ENCODE data around the gene SMAD3.

Gene SMAD3

DNA sequence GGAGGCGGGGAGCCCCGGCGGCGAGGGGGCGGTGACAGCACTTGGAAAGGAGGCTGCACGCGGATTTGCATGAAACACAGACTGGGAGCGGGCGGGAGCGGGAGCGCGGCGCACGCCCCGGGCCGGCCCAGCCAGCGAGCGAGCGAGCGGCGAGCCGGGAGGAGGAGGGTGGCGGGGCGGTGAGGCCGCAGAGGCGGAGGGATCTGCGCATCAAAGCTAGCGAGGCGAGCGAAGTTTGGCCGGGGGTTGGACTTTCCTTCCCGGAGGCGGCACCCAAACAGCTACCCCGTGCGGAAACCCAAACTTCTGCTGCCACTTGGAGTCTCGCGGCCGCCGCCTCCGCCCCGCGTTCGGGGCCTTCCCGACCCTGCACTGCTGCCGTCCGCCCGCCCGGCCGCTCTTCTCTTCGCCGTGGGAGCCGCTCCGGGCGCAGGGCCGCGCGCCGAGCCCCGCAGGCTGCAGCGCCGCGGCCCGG is at the start of gene SMAD3:
TSS of gene SMAD3 (plus strand) at position 72 of the 475 bp plus-strand sequence. CDS start 553 bp downstream, outside the sequence.
- TF ChIP-seq CTCF (IDR thresholded peaks at IDR 0.05; ENCODE audit: insufficient read depth, low read length, poor library complexity, severe bottlenecking), result peak; percentile 5
- no peaks in the 10 kb centered on the region; the same call in 1 of the 2 replicates for H3K27me3 ChIP-seq (replicated peaks; ENCODE audit: control insufficient read depth, insufficient read depth, low read length)
- peak; percentile 85 for DNase-seq (ENCODE audit: extremely low read depth, insufficient read length)
- H3K4me3 ChIP-seq (replicated peaks; ENCODE audit: low read depth, low read length), result peak within 1 kb of the TSS; percentile 89
- no peaks in the 10 kb centered on the region; the same call in 1 of the 2 replicates for H3K36me3 ChIP-seq (ENCODE audit: control insufficient read depth, insufficient read depth, low read length)

GRCh38 chr15:67017311-67017710 is 48.1 kb upstream of the SMAD3 start:
- TF ChIP-seq CTCF (IDR thresholded peaks at IDR 0.05; ENCODE audit: insufficient read depth, low read length, poor library complexity, severe bottlenecking), result no peak
- H3K4me3 ChIP-seq (replicated peaks; ENCODE audit: low read depth, low read length), result no peak overlapping the region
- no peak for DNase-seq (ENCODE audit: extremely low read depth, insufficient read length)
- no peaks in the 10 kb centered on the region; the same call in 1 of the 2 replicates for H3K27me3 ChIP-seq (replicated peaks; ENCODE audit: control insufficient read depth, insufficient read depth, low read length)
- H3K36me3 ChIP-seq (ENCODE audit: control insufficient read depth, insufficient read depth, low read length), result no peaks in the 10 kb centered on the region

GRCh38 chr15:67018026-67018425 is 47.4 kb upstream of the SMAD3 start:
- no peak for DNase-seq (ENCODE audit: extremely low read depth, insufficient read length)
- H3K4me3 ChIP-seq (replicated peaks; ENCODE audit: low read depth, low read length), result no peak overlapping the region
- no peaks in the 10 kb centered on the region; the same call in 1 of the 2 replicates for H3K27me3 ChIP-seq (replicated peaks; ENCODE audit: control insufficient read depth, insufficient read depth, low read length)
- no peaks in the 10 kb centered on the region for H3K36me3 ChIP-seq (ENCODE audit: control insufficient read depth, insufficient read depth, low read length)
- no peak for TF ChIP-seq CTCF (IDR thresholded peaks at IDR 0.05; ENCODE audit: insufficient read depth, low read length, poor library complexity, severe bottlenecking)

- Histone ChIP-seq H3K27me3 (replicated peaks; ENCODE audit: control insufficient read depth, insufficient read depth, low read length) (no peaks in the 10 kb centered on the region; the same call in 1 of the 2 replicates), H3K36me3 (ENCODE audit: control insufficient read depth, insufficient read depth, low read length) (no peaks in the 10 kb centered on the region), H3K4me3 (replicated peaks; ENCODE audit: low read depth, low read length) (no peak overlapping the region)
- no peak for TF ChIP-seq CTCF (IDR thresholded peaks at IDR 0.05; ENCODE audit: insufficient read depth, low read length, poor library complexity, severe bottlenecking)
- DNase-seq (ENCODE audit: extremely low read depth, insufficient read length), result no peak
Observed at GRCh38 chr15:67018441-67018840, 47.0 kb upstream of the SMAD3 start.

GRCh38 chr15:67019069-67019468 is 46.3 kb upstream of the SMAD3 start:
- no peak for TF ChIP-seq CTCF (IDR thresholded peaks at IDR 0.05; ENCODE audit: insufficient read depth, low read length, poor library complexity, severe bottlenecking)
- H3K36me3 ChIP-seq (ENCODE audit: control insufficient read depth, insufficient read depth, low read length), result no peaks in the 10 kb centered on the region

More at GRCh38 chr15:67019069-67019468, 46.3 kb upstream of the SMAD3 start:
- H3K4me3 ChIP-seq (replicated peaks; ENCODE audit: low read depth, low read length), result no peak overlapping the region
- H3K27me3 ChIP-seq (replicated peaks; ENCODE audit: control insufficient read depth, insufficient read depth, low read length), result no peaks in the 10 kb centered on the region; the same call in 1 of the 2 replicates
- no peak for DNase-seq (ENCODE audit: extremely low read depth, insufficient read length)

Data from GM06990 (cell line).